ENCODE measurements around the gene MKNK1. TPM values are rescaled to one million over a fixed set of nuclear protein-coding genes. Genes with fewer than 3 reads are reported as not detected.

Gene MKNK1
- total RNA-seq, 1 experiment from 2014 or later, result 18.6 TPM

DNA sequence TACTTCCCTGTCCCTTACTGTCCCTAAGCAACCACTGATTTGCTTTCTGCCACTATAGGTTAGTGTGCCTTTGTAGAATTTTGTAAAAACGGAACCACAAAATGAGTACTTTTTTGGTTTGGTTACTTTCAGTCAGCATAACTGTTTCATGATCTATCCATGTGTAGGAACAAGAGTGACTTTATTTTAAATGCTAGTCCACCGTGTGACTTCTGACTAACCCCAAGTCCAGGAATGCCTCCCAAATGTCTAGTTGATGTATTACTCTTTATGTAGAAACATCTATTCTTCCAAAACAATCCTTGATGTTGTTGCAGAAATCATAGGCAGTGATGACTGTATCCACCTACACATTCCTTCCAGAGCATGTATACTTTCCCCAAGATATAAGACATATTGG is 42.8 kb upstream of the MKNK1 start:
- ChIA-PET CTCF (no interaction called here), POLR2A (no interaction called here)
- ATAC-seq, result no peak
- H3K9me3 Mint-ChIP-seq, result peaks cover 23% of the 10 kb centered on the region
- TF ChIP-seq ESRRA (CRISPR knock-in tag; IDR thresholded peaks at IDR 0.05; ENCODE audit: borderline replicate concordance), result no peak
- no peak for TF ChIP-seq NR1H2 (CRISPR knock-in tag; IDR thresholded peaks at IDR 0.05)
- TF ChIP-seq, protein P1, sequence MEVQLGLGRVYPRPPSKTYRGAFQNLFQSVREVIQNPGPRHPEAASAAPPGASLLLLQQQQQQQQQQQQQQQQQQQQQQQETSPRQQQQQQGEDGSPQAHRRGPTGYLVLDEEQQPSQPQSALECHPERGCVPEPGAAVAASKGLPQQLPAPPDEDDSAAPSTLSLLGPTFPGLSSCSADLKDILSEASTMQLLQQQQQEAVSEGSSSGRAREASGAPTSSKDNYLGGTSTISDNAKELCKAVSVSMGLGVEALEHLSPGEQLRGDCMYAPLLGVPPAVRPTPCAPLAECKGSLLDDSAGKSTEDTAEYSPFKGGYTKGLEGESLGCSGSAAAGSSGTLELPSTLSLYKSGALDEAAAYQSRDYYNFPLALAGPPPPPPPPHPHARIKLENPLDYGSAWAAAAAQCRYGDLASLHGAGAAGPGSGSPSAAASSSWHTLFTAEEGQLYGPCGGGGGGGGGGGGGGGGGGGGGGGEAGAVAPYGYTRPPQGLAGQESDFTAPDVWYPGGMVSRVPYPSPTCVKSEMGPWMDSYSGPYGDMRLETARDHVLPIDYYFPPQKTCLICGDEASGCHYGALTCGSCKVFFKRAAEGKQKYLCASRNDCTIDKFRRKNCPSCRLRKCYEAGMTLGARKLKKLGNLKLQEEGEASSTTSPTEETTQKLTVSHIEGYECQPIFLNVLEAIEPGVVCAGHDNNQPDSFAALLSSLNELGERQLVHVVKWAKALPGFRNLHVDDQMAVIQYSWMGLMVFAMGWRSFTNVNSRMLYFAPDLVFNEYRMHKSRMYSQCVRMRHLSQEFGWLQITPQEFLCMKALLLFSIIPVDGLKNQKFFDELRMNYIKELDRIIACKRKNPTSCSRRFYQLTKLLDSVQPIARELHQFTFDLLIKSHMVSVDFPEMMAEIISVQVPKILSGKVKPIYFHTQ (CRISPR knock-in tag; IDR thresholded peaks at IDR 0.05), result no peak
- TF ChIP-seq, protein P2, sequence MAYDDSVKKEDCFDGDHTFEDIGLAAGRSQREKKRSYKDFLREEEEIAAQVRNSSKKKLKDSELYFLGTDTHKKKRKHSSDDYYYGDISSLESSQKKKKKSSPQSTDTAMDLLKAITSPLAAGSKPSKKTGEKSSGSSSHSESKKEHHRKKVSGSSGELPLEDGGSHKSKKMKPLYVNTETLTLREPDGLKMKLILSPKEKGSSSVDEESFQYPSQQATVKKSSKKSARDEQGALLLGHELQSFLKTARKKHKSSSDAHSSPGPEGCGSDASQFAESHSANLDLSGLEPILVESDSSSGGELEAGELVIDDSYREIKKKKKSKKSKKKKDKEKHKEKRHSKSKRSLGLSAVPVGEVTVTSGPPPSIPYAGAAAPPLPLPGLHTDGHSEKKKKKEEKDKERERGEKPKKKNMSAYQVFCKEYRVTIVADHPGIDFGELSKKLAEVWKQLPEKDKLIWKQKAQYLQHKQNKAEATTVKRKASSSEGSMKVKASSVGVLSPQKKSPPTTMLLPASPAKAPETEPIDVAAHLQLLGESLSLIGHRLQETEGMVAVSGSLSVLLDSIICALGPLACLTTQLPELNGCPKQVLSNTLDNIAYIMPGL (CRISPR knock-in tag; IDR thresholded peaks at IDR 0.05), result no peak
- no peak for TF ChIP-seq ZNF671 (CRISPR knock-in tag; IDR thresholded peaks at IDR 0.05)
- H3K27ac Mint-ChIP-seq, result no peak overlapping the region
- no peak for DNase-seq (ENCODE audit: low spot score)
- H3K36me3 Mint-ChIP-seq, result peaks cover 42% of the 10 kb centered on the region
- H3K4me1 Mint-ChIP-seq, result no peaks in the 10 kb centered on the region
- H3K27me3 Mint-ChIP-seq (ENCODE audit: low read depth), result no peaks in the 10 kb centered on the region
- no peak overlapping the region for H3K4me3 Mint-ChIP-seq

DNA sequence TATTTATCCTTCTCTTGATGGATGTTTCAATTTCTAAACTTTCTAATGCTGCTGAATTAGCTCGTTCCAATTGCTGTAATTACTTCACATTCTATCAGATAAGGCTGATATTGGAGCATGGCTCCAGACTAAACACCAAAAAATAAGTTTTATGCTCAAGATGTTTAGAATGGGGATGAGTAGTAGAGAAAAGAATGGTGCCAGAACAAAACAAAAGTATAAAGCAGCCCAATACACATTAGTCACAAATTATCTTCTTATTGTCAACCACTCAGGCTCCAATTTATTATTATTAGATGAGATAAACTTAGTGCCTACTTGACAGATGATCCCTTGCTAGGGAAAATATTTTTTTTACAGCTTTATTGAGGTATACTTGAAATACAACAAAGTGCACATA is 42.3 kb upstream of the MKNK1 start:
- no peak overlapping the region for H3K27ac Mint-ChIP-seq
- ATAC-seq (no peak), DNase-seq (ENCODE audit: low spot score) (no peak)
- H3K36me3 Mint-ChIP-seq, result peaks cover 37% of the 10 kb centered on the region
- ChIA-PET POLR2A (no interaction called here), CTCF (interaction anchor here (1.0 kb wide), 1 partner anchor 24 kb away, joined by 3 read pairs; no protein-coding TSS in a partner anchor)
- H3K9me3 Mint-ChIP-seq, result peaks cover 23% of the 10 kb centered on the region
- no peaks in the 10 kb centered on the region for H3K4me1 Mint-ChIP-seq
- H3K4me3 Mint-ChIP-seq, result no peak overlapping the region
- TF ChIP-seq, protein P3, sequence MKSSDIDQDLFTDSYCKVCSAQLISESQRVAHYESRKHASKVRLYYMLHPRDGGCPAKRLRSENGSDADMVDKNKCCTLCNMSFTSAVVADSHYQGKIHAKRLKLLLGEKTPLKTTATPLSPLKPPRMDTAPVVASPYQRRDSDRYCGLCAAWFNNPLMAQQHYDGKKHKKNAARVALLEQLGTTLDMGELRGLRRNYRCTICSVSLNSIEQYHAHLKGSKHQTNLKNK (CRISPR knock-in tag; IDR thresholded peaks at IDR 0.05), result no peak
- TF ChIP-seq GABPB1 (CRISPR knock-in tag; IDR thresholded peaks at IDR 0.05), result no peak
- TF ChIP-seq SP1 (CRISPR knock-in tag; conservative IDR thresholded peaks at IDR 0.05), result no peak
- TF ChIP-seq, protein P4, sequence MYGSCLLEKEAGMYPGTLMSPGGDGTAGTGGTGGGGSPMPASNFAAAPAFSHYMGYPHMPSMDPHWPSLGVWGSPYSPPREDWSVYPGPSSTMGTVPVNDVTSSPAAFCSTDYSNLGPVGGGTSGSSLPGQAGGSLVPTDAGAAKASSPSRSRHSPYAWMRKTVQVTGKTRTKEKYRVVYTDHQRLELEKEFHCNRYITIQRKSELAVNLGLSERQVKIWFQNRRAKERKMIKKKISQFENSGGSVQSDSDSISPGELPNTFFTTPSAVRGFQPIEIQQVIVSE (CRISPR knock-in tag; IDR thresholded peaks at IDR 0.05; ENCODE audit: borderline replicate concordance), result no peak
- TF ChIP-seq ETV6 (CRISPR knock-in tag; IDR thresholded peaks at IDR 0.05), result no peak
- no peak for TF ChIP-seq ZNF671 (CRISPR knock-in tag; IDR thresholded peaks at IDR 0.05)
- TF ChIP-seq, protein P5, sequence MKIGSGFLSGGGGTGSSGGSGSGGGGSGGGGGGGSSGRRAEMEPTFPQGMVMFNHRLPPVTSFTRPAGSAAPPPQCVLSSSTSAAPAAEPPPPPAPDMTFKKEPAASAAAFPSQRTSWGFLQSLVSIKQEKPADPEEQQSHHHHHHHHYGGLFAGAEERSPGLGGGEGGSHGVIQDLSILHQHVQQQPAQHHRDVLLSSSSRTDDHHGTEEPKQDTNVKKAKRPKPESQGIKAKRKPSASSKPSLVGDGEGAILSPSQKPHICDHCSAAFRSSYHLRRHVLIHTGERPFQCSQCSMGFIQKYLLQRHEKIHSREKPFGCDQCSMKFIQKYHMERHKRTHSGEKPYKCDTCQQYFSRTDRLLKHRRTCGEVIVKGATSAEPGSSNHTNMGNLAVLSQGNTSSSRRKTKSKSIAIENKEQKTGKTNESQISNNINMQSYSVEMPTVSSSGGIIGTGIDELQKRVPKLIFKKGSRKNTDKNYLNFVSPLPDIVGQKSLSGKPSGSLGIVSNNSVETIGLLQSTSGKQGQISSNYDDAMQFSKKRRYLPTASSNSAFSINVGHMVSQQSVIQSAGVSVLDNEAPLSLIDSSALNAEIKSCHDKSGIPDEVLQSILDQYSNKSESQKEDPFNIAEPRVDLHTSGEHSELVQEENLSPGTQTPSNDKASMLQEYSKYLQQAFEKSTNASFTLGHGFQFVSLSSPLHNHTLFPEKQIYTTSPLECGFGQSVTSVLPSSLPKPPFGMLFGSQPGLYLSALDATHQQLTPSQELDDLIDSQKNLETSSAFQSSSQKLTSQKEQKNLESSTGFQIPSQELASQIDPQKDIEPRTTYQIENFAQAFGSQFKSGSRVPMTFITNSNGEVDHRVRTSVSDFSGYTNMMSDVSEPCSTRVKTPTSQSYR (CRISPR knock-in tag; IDR thresholded peaks at IDR 0.05), result no peak
- TF ChIP-seq, protein P6, sequence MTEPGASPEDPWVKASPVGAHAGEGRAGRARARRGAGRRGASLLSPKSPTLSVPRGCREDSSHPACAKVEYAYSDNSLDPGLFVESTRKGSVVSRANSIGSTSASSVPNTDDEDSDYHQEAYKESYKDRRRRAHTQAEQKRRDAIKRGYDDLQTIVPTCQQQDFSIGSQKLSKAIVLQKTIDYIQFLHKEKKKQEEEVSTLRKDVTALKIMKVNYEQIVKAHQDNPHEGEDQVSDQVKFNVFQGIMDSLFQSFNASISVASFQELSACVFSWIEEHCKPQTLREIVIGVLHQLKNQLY (CRISPR knock-in tag; IDR thresholded peaks at IDR 0.05), result no peak
- no peak for TF ChIP-seq ZNF423 (CRISPR knock-in tag; IDR thresholded peaks at IDR 0.05)
- no peaks in the 10 kb centered on the region for H3K27me3 Mint-ChIP-seq (ENCODE audit: low read depth)

DNA sequence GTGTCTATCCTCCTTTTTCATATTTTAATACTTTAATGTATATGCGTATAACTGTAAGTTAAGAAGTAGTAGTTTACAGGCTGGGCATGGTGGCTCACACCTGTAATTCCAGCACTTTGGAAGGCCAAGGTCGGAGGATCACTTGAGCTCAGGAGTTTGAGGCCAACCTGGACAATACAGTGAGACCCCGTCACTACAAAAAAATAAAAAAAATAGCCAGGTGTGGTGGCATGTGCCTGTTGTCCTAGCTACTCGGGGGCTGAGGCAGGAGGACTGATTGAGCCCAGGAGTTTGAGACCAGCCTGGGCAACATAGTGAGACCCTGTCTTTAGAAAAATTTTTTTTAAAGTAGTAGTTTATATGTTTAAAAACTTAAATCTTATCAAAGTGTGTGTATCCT is 41.7 kb upstream of the MKNK1 start:
- ChIA-PET CTCF (interaction anchor here (1.0 kb wide), 1 partner anchor 24 kb away, joined by 3 read pairs; no protein-coding TSS in a partner anchor), POLR2A (no interaction called here)
- ATAC-seq (no peak), DNase-seq (ENCODE audit: low spot score) (no peak)
- Mint-ChIP-seq H3K27me3 (ENCODE audit: low read depth) (no peaks in the 10 kb centered on the region), H3K27ac (no peak overlapping the region), H3K4me3 (no peak overlapping the region), H3K9me3 (peaks cover 23% of the 10 kb centered on the region), H3K36me3 (peaks cover 33% of the 10 kb centered on the region), H3K4me1 (no peaks in the 10 kb centered on the region)
- TF ChIP-seq, protein P7, sequence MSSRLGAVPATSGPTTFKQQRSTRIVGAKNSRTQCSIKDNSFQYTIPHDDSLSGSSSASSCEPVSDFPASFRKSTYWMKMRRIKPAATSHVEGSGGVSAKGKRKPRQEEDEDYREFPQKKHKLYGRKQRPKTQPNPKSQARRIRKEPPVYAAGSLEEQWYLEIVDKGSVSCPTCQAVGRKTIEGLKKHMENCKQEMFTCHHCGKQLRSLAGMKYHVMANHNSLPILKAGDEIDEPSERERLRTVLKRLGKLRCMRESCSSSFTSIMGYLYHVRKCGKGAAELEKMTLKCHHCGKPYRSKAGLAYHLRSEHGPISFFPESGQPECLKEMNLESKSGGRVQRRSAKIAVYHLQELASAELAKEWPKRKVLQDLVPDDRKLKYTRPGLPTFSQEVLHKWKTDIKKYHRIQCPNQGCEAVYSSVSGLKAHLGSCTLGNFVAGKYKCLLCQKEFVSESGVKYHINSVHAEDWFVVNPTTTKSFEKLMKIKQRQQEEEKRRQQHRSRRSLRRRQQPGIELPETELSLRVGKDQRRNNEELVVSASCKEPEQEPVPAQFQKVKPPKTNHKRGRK (CRISPR knock-in tag; IDR thresholded peaks at IDR 0.05; ENCODE audit: borderline replicate concordance), result no peak
- TF ChIP-seq RORB (CRISPR knock-in tag; IDR thresholded peaks at IDR 0.05) (no peak), NFE2L1 (CRISPR knock-in tag; IDR thresholded peaks at IDR 0.05) (no peak), ZNF671 (CRISPR knock-in tag; IDR thresholded peaks at IDR 0.05) (no peak)
- TF ChIP-seq, protein P8, sequence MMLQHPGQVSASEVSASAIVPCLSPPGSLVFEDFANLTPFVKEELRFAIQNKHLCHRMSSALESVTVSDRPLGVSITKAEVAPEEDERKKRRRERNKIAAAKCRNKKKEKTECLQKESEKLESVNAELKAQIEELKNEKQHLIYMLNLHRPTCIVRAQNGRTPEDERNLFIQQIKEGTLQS (CRISPR knock-in tag; conservative IDR thresholded peaks at IDR 0.05), result no peak
- TF ChIP-seq, protein P4 (CRISPR knock-in tag; IDR thresholded peaks at IDR 0.05; ENCODE audit: borderline replicate concordance), result no peak
